HepG2 (cell line): ENCODE data around the gene CLCN2. TPM values are rescaled to one million over a fixed set of nuclear protein-coding genes. Genes with fewer than 3 reads are reported as not detected.

ENCODE experiments used
- ATAC-seq: fragments of 200-7000 bp; cut with Tn5 transposase; 3 replicates; pipeline ENCODE4 v1.9.1; 2020; ENCODE audit warnings: mild to moderate bottlenecking, moderate library complexity
- BruUV-seq: library from RNA; stranded (reverse); fragments of 400-500 nt; replicated peaks from 2 replicates; lab custom pipeline; 2021; lab: Mats Ljungman, UMichigan
- CTCF ChIA-PET: fragments of 300-600 bp; formaldehyde crosslinking; extraction: SDS; loops from one replicate; lab custom pipeline; 2021; ENCODE audit warnings: low total read pairs, inconsistent platforms, low intra/inter-chr PET ratio; lab: Yijun Ruan, JAX
- POLR2A ChIA-PET: fragments of 350-600 bp; sonication (Branson Sonifier 250); formaldehyde crosslinking; loops from one replicate; lab custom pipeline; 2020; ENCODE audit warnings: antibody characterized with exemption, inconsistent platforms; lab: Yijun Ruan, JAX
- DNase-seq: peaks from one replicate; pipeline ENCODE4 v3.0.0-alpha.2; 2015; ENCODE audit warnings: low spot score
- FAIRE-seq: peaks from 3 replicates; lab custom pipeline; 2011; peaks lifted over from hg19 to GRCh38; lab: Jason Lieb, UNC
- H2AFZ ChIP-seq: one replicate; pipeline ENCODE4 v1.6.1; 2011; ENCODE audit warnings: low read length, inconsistent platforms
- H3K27ac ChIP-seq: fragments of 300-600 bp; 3 replicates; pipeline ENCODE4 v1.8.0; 2011; ENCODE audit warnings: mixed run types, mild to moderate bottlenecking, mixed read lengths, low read length, inconsistent platforms; ENCODE audit not compliant: insufficient read depth; ENCODE audit errors: extremely low read length
- H3K27me3 ChIP-seq, 2 experiments: fragments of 200-600 bp in 1 of 2; 2 replicates in 1 of 2; 3 replicates in 1 of 2; pipeline versions ENCODE4 v1.6.0 to v1.8.0; 2011; ENCODE audit warnings: low read length in 2 of 2, mild to moderate bottlenecking in 2 of 2, moderate library complexity in 2 of 2, inconsistent platforms in 1 of 2; ENCODE audit not compliant: insufficient read depth in 2 of 2, control insufficient read depth in 1 of 2
- H3K36me3 ChIP-seq, 2 experiments: fragments of 200-600 bp in 1 of 2; replicated peaks in 1 of 2; 2 replicates in 1 of 2; 3 replicates in 1 of 2; pipeline versions ENCODE4 v1.5.1 to v1.8.0; 2011; ENCODE audit warnings: low read length in 2 of 2, inconsistent platforms in 1 of 2; ENCODE audit not compliant: insufficient read depth in 2 of 2, control insufficient read depth in 1 of 2
- H3K4me1 ChIP-seq: 2 replicates; pipeline ENCODE4 v1.5.1; 2012; ENCODE audit warnings: low read length, inconsistent platforms; ENCODE audit not compliant: insufficient read depth
- H3K4me2 ChIP-seq: 2 replicates; pipeline ENCODE4 v1.6.0; 2011; ENCODE audit warnings: low read depth, low read length, inconsistent platforms
- H3K4me3 ChIP-seq, 3 experiments: fragments of 200-600 bp in 1 of 3; sonication (generic), shearing (Covaris generic) in 1 of 3; replicated peaks in 1 of 3; 2 replicates each; pipeline ENCODE4 v1.5.1; 2011 to 2016; ENCODE audit warnings: low read length in 3 of 3, inconsistent platforms in 2 of 3, low read depth in 2 of 3, mild to moderate bottlenecking in 2 of 3, control low read depth in 1 of 3, mixed read lengths in 1 of 3; ENCODE audit not compliant: insufficient read depth in 1 of 3
- H3K79me2 ChIP-seq: one replicate; pipeline ENCODE4 v1.6.1; 2011; ENCODE audit warnings: low read length, inconsistent platforms; ENCODE audit not compliant: insufficient read depth
- H3K9ac ChIP-seq: 2 replicates; pipeline ENCODE4 v1.6.0; 2011; ENCODE audit warnings: mild to moderate bottlenecking, low read depth, low read length, inconsistent platforms; ENCODE audit not compliant: insufficient read depth
- H3K9me3 ChIP-seq: 2 replicates; pipeline ENCODE4 v1.5.1; 2012; ENCODE audit warnings: mild to moderate bottlenecking, low read length
- H4K20me1 ChIP-seq: 2 replicates; pipeline ENCODE4 v1.6.0; 2011; ENCODE audit warnings: inconsistent platforms, mild to moderate bottlenecking, low read length, moderate library complexity; ENCODE audit not compliant: insufficient read depth
- AGO2 ChIP-seq: fragments of 200-400 bp; formaldehyde crosslinking; optimal IDR thresholded peaks from 2 replicates; pipeline ENCODE3; 2017; ENCODE audit warnings: mild to moderate bottlenecking, low read depth, low read length, moderate library complexity
- HMGA1 ChIP-seq: sonication (generic); formaldehyde crosslinking; conservative IDR thresholded peaks from 2 replicates; pipeline ENCODE4 v1.4.0; 2020; ENCODE audit warnings: missing genetic modification reagents
- POLR2A ChIP-seq, 2 experiments: IDR thresholded peaks; 2 replicates each; pipeline ENCODE4 v1.6.1; 2011; ENCODE audit warnings: low read depth in 2 of 2, low read length in 2 of 2, mild to moderate bottlenecking in 1 of 2, moderate library complexity in 1 of 2; ENCODE audit not compliant: insufficient read depth in 1 of 2
- PRDM4 ChIP-seq: sonication (generic); formaldehyde crosslinking; IDR thresholded peaks from 2 replicates; pipeline ENCODE4 v1.9.0; 2021; ENCODE audit warnings: missing genetic modification reagents, borderline replicate concordance
- SIN3A ChIP-seq: IDR thresholded peaks from 2 replicates; pipeline ENCODE4 v1.6.1; 2011; ENCODE audit warnings: low read depth, mild to moderate bottlenecking, control low read depth, low read length, borderline replicate concordance
- ZNF646 ChIP-seq: sonication (generic); formaldehyde crosslinking; IDR thresholded peaks from 2 replicates; pipeline ENCODE4 v1.9.0; 2021; ENCODE audit warnings: mild to moderate bottlenecking, missing genetic modification reagents
- WGBS: methylation state at CpG from one replicate; pipeline ENCODE4 v1.1.6; 2017; ENCODE audit warnings: low lambda C conversion rate; 5-methylcytosine and 5-hydroxymethylcytosine counted together
- in situ Hi-C: cut with HindIII; loops from 2 replicates; pipeline ENCODE4 v1.10.0; 2017; ENCODE audit warnings: low pct_unique_long_range_greater_than_20kb; ENCODE audit not compliant: extremely low pct_ligation_motif_present
- intact Hi-C: fragments of 100-400 bp; cut with micrococcal nuclease; formaldehyde crosslinking; loops from one replicate; pipeline ENCODE4 v1.10.0; 2022; ENCODE audit not compliant: unreplicated experiment
- polyA plus RNA-seq, 8 experiments: library from polyadenylated mRNA; depleted of rRNA in 3 of 8; stranded (reverse) in 7 of 8; unstranded in 1 of 8; fragments of >200 nt; fragmentation: Illumina TruSeq in 4 of 8; extraction: Trizol in 4 of 8; gene quantifications; 2 replicates each; pipeline versions ENCODE4 v1.2.1 to v1.2.3, GENCODE V29; 2011 to 2016; ENCODE audit warnings: low read depth in 4 of 8, missing spikeins in 1 of 8, mixed read lengths in 1 of 8; ENCODE audit not compliant: insufficient read depth in 1 of 8
- total RNA-seq, 5 experiments: library from RNA; depleted of rRNA; stranded (reverse); fragments of >200 nt; fragmentation: Illumina TruSeq; extraction: Trizol; gene quantifications; 2 replicates each; pipeline ENCODE4 v1.2.3, GENCODE V29; 2016; ENCODE audit warnings: low read depth in 1 of 5

CLCN2 gene
- total and polyA plus RNA-seq, 2 of the 13 experiments (the other 11 are each of a cell fraction or from before 2014, with no cell fraction given) = 11.4 to 13.5 TPM

GRCh38 chr3:184325269-184325668, 36.1 kb downstream of the CLCN2 start (continued):
- TF ChIP-seq ZNF646 (CRISPR knock-in tag) (no peak), AGO2 (peak; percentile 32)

- H3K27ac ChIP-seq = no peak overlapping the region
- no peak for TF ChIP-seq PRDM4 (CRISPR knock-in tag)
- no peak for TF ChIP-seq SIN3A
- TF ChIP-seq POLR2A (IDR thresholded peaks at IDR 0.05; ENCODE audit: insufficient read depth in 1 of 2, low read depth in 2 of 2, low read length in 2 of 2) = peak in 1 of 2 experiments; percentile 22; a peak in 1 of 4 replicates
- no peak for TF ChIP-seq HMGA1
- peaks cover 19% of the 10 kb centered on the region for H3K79me2 ChIP-seq
- WGBS = 95% methylated on average over 8 of the region's 8 CpGs
- H3K36me3 ChIP-seq = peaks cover 63 to 98% of the 10 kb centered on the region in 2 experiments
- intact Hi-C loops (no loop called here), in situ Hi-C loops (no loop called here)
- H3K4me3 ChIP-seq = no peak overlapping the region
- DNase-seq (no peak), ATAC-seq (no peak), FAIRE-seq (no peak)
- H2AFZ ChIP-seq = no peak overlapping the region
- ChIA-PET POLR2A (interaction anchor here (1.1 to 1.4 kb wide), 2 partner anchors 8 to 21 kb away, joined by 3 read pairs; no protein-coding TSS in a partner anchor), CTCF (no interaction called here)
- no peak overlapping the region for H3K9ac ChIP-seq
- H3K4me1 ChIP-seq = peaks cover 11% of the 10 kb centered on the region
- H3K9me3 ChIP-seq = no peaks in the 10 kb centered on the region
- no TSS peak for BruUV-seq
- peaks cover 17% of the 10 kb centered on the region; the same call in 1 of the 2 replicates for H4K20me1 ChIP-seq
- H3K4me2 ChIP-seq = no peak overlapping the region
- H3K27me3 ChIP-seq = no peaks in the 10 kb centered on the region
Observed at GRCh38 chr3:184323696-184324095, 37.7 kb downstream of the CLCN2 start.
